ENCODE data around the gene PIK3R1.

The PIK3R1 gene

GRCh38 chr5:68253624-68254585 is 38.3 kb downstream of the PIK3R1 start:
- DNase-seq, result no peak

- no peak for DNase-seq
Observed at GRCh38 chr5:68254810-68255209, 39.3 kb downstream of the PIK3R1 start.

GRCh38 chr5:68255305-68256120 is 40.0 kb downstream of the PIK3R1 start:
- no peak for DNase-seq

GRCh38 chr5:68257210-68257609 is 41.7 kb downstream of the PIK3R1 start:
- DNase-seq, result no peak

GRCh38 chr5:68258531-68258930 is 43.0 kb downstream of the PIK3R1 start:
- no peak for DNase-seq

- DNase-seq, result no peak
Observed at GRCh38 chr5:68259700-68260099, 44.1 kb downstream of the PIK3R1 start.

- DNase-seq, result no peak
Observed at GRCh38 chr5:68260467-68260866, 44.9 kb downstream of the PIK3R1 start.

GRCh38 chr5:68261169-68261568 is 45.6 kb downstream of the PIK3R1 start:
- no peak for DNase-seq

GRCh38 chr5:68261569-68262065 is 46.1 kb downstream of the PIK3R1 start:
- no peak for DNase-seq

GRCh38 chr5:68264024-68264956 is 48.7 kb downstream of the PIK3R1 start:
- DNase-seq, result no peak

GRCh38 chr5:68265347-68265746 is 49.8 kb downstream of the PIK3R1 start:
- no peak for DNase-seq

GRCh38 chr5:68265822-68266395 is 50.4 kb downstream of the PIK3R1 start:
- DNase-seq, result no peak

GRCh38 chr5:68266457-68266856 is 50.9 kb downstream of the PIK3R1 start:
- DNase-seq, result no peak

GRCh38 chr5:68267066-68267465 is 51.5 kb downstream of the PIK3R1 start:
- no peak for DNase-seq

GRCh38 chr5:68268101-68268851 is 52.7 kb downstream of the PIK3R1 start:
- no peak for DNase-seq

GRCh38 chr5:68268852-68269130 is 53.2 kb downstream of the PIK3R1 start:
- no peak for DNase-seq

- no peak for DNase-seq
Observed at GRCh38 chr5:68269820-68270219, 54.3 kb downstream of the PIK3R1 start.

GRCh38 chr5:68270399-68270975 is 54.9 kb downstream of the PIK3R1 start:
- no peak for DNase-seq

- DNase-seq, result no peak
Observed at GRCh38 chr5:68271124-68271523, 55.6 kb downstream of the PIK3R1 start.

GRCh38 chr5:68272289-68272688 is 56.7 kb downstream of the PIK3R1 start:
- no peak for DNase-seq

GRCh38 chr5:68273717-68274409 is 58.3 kb downstream of the PIK3R1 start:
- DNase-seq, result no peak

All from SHP77 treated with DMSO at 0.1 percent for 48 hours (cell line).